CD8-positive, alpha-beta memory T cell (primary cell): ENCODE results near the gene PIP4K2A. TPM values are rescaled to one million over a fixed set of nuclear protein-coding genes. Genes with fewer than 3 reads are reported as not detected.

Source experiments
- CTCF ChIA-PET: fragments of 350-600 bp; sonication (Branson Sonifier 250); formaldehyde crosslinking; loops from one replicate; lab custom pipeline; 2021; ENCODE audit warnings: antibody characterized with exemption; lab: Charles Lee
- POLR2A ChIA-PET: fragments of 350-600 bp; sonication (Branson Sonifier 250); formaldehyde crosslinking; loops from one replicate; lab custom pipeline; 2021; ENCODE audit warnings: antibody characterized with exemption; lab: Charles Lee
- DNase-seq, 5 donors: peaks; one replicate each; pipeline versions ENCODE4 v3.0.0 to v3.0.0-alpha.2; 2020 to 2022; ENCODE audit warnings: mixed read lengths in 1 of 5
- H3K27ac ChIP-seq: one replicate; pipeline ENCODE4 v1.7.0; 2013; ENCODE audit warnings: low read depth, mild to moderate bottlenecking, low read length, moderate library complexity
- H3K27me3 ChIP-seq: 2 replicates; pipeline ENCODE4 v1.7.0; 2013; ENCODE audit warnings: low read length, mild to moderate bottlenecking; ENCODE audit not compliant: insufficient read depth, poor library complexity, severe bottlenecking
- H3K36me3 ChIP-seq: 2 replicates; pipeline ENCODE4 v1.7.0; 2013; ENCODE audit warnings: mild to moderate bottlenecking, low read length, moderate library complexity; ENCODE audit not compliant: insufficient read depth
- H3K4me1 ChIP-seq: 2 replicates; pipeline ENCODE4 v1.7.0; 2013; ENCODE audit warnings: mild to moderate bottlenecking, low read length, moderate library complexity; ENCODE audit not compliant: insufficient read depth
- H3K4me3 ChIP-seq: 2 replicates; pipeline ENCODE4 v1.7.0; 2013; ENCODE audit warnings: mild to moderate bottlenecking, low read length
- H3K9me3 ChIP-seq: 2 replicates; pipeline ENCODE4 v1.7.0; 2013; ENCODE audit warnings: mild to moderate bottlenecking, low read length
- H3K27ac Mint-ChIP-seq, 8 donors: one replicate each; pipeline ENCODE4 v1.8.0; 2020 to 2021; ENCODE audit warnings: mixed read lengths in 8 of 8, mild to moderate bottlenecking in 6 of 8, inconsistent platforms in 3 of 8, moderate library complexity in 3 of 8
- H3K27me3 Mint-ChIP-seq, 2 donors: one replicate each; pipeline ENCODE4 v1.8.0; 2020 to 2021; ENCODE audit warnings: mixed read lengths in 2 of 2, mild to moderate bottlenecking in 1 of 2, moderate library complexity in 1 of 2
- H3K36me3 Mint-ChIP-seq, 3 donors: one replicate each; pipeline ENCODE4 v1.8.0; 2020 to 2021; ENCODE audit warnings: mixed read lengths in 3 of 3, inconsistent platforms in 1 of 3, mild to moderate bottlenecking in 1 of 3
- H3K4me1 Mint-ChIP-seq, 3 donors: one replicate each; pipeline ENCODE4 v1.8.0; 2020 to 2021; ENCODE audit warnings: mixed read lengths in 3 of 3, inconsistent platforms in 1 of 3, mild to moderate bottlenecking in 1 of 3
- H3K4me3 Mint-ChIP-seq, 7 donors: one replicate each; pipeline ENCODE4 v1.8.0; 2020 to 2021; ENCODE audit warnings: mixed read lengths in 7 of 7, mild to moderate bottlenecking in 6 of 7, moderate library complexity in 4 of 7, inconsistent platforms in 2 of 7
- H3K9me3 Mint-ChIP-seq, 5 donors: one replicate each; pipeline ENCODE4 v1.8.0; 2020 to 2022; ENCODE audit warnings: mixed read lengths in 5 of 5, mild to moderate bottlenecking in 3 of 5, moderate library complexity in 2 of 5, inconsistent platforms in 1 of 5
- polyA plus RNA-seq: library from polyadenylated mRNA; unstranded; fragments of 300-500 nt; fragmentation: Illumina TruSeq; gene quantifications from one replicate; pipeline ENCODE4 v1.2.3, GENCODE V29; 2021
- total RNA-seq, 2 experiments: library from RNA; stranded (reverse); gene quantifications; one replicate each; pipeline ENCODE4 v1.2.3, GENCODE V29; 2021

Gene PIP4K2A
- total and polyA plus RNA-seq, 3 experiments from 2014 or later = 116 to 130 (median 120) TPM

GRCh38 chr10:22570733-22571430, 143.5 kb downstream of the PIP4K2A start:
- H3K9me3 Mint-ChIP-seq = no peaks in the 10 kb centered on the region
- peaks cover 18 to 91% (median 42%) of the 10 kb centered on the region in 3 donors for H3K36me3 Mint-ChIP-seq
- peak overlapping the region; percentile 68 to 95 (median 92) for H3K27ac Mint-ChIP-seq
- peak overlapping the region; percentile 41 for H3K27ac ChIP-seq
- ChIA-PET POLR2A (no interaction called here), CTCF (interaction anchor here (1.1 to 5.5 kb wide), 2 partner anchors 13 to 80 kb away, joined by 3 to 42 read pairs; no protein-coding TSS in a partner anchor)
- peaks cover 70 to 94% (median 83%) of the 10 kb centered on the region in 3 donors for H3K4me1 Mint-ChIP-seq
- no peaks in the 10 kb centered on the region for H3K27me3 Mint-ChIP-seq
- no peak overlapping the region for H3K4me3 ChIP-seq
- peak in 3 of 5 donors; percentile 53 to 67 (median 64) for DNase-seq
- H3K4me1 ChIP-seq = peaks cover 33% of the 10 kb centered on the region
- peak overlapping the region in 3 of 7 donors; percentile 1 to 59 (median 7) for H3K4me3 Mint-ChIP-seq
- peaks cover 32% of the 10 kb centered on the region for H3K36me3 ChIP-seq
- no peaks in the 10 kb centered on the region for H3K27me3 ChIP-seq
- H3K9me3 ChIP-seq = no peaks in the 10 kb centered on the region

GRCh38 chr10:22570234-22570633, 144.1 kb downstream of the PIP4K2A start:
- POLR2A ChIA-PET = no interaction called here
- Histone ChIP-seq H3K36me3 (peaks cover 32% of the 10 kb centered on the region), H3K9me3 (no peaks in the 10 kb centered on the region), H3K27me3 (no peaks in the 10 kb centered on the region), H3K4me1 (peaks cover 33% of the 10 kb centered on the region), H3K27ac (no peak overlapping the region), H3K4me3 (no peak overlapping the region)
- H3K4me3 Mint-ChIP-seq = peak overlapping the region in 5 of 7 donors; percentile 7 to 75 (median 52)
- H3K27me3 Mint-ChIP-seq = no peaks in the 10 kb centered on the region
- DNase-seq = no peak
- no peaks in the 10 kb centered on the region for H3K9me3 Mint-ChIP-seq
- peaks cover 68 to 94% (median 82%) of the 10 kb centered on the region in 3 donors for H3K4me1 Mint-ChIP-seq
- CTCF ChIA-PET = no interaction called here
- peaks cover 18 to 91% (median 39%) of the 10 kb centered on the region in 3 donors for H3K36me3 Mint-ChIP-seq
- H3K27ac Mint-ChIP-seq = peak overlapping the region; percentile 68 to 95 (median 92)

GRCh38 chr10:22568928-22569327, 145.4 kb downstream of the PIP4K2A start:
- ChIA-PET POLR2A (no interaction called here), CTCF (no interaction called here)
- H3K27ac Mint-ChIP-seq = peak overlapping the region in 7 of 8 donors; percentile 49 to 95 (median 92)
- H3K36me3 ChIP-seq = peaks cover 43% of the 10 kb centered on the region
- no peaks in the 10 kb centered on the region for H3K9me3 Mint-ChIP-seq
- peaks cover 69 to 95% (median 84%) of the 10 kb centered on the region in 3 donors for H3K4me1 Mint-ChIP-seq
- no peak overlapping the region for H3K27ac ChIP-seq
- H3K4me3 Mint-ChIP-seq = no peak overlapping the region
- H3K9me3 ChIP-seq = no peaks in the 10 kb centered on the region
- H3K4me1 ChIP-seq = peaks cover 29% of the 10 kb centered on the region
- H3K27me3 ChIP-seq = no peaks in the 10 kb centered on the region
- DNase-seq = no peak
- H3K4me3 ChIP-seq = no peak overlapping the region
- H3K36me3 Mint-ChIP-seq = peaks cover 18 to 95% (median 40%) of the 10 kb centered on the region in 3 donors
- no peaks in the 10 kb centered on the region for H3K27me3 Mint-ChIP-seq

GRCh38 chr10:22564060-22564459, 150.3 kb downstream of the PIP4K2A start:
- Histone ChIP-seq H3K27me3 (no peaks in the 10 kb centered on the region), H3K36me3 (peaks cover 42% of the 10 kb centered on the region), H3K27ac (no peak overlapping the region), H3K9me3 (no peaks in the 10 kb centered on the region), H3K4me3 (no peak overlapping the region), H3K4me1 (no peaks in the 10 kb centered on the region)
- Mint-ChIP-seq H3K4me1 (peaks cover 43 to 64% (median 52%) of the 10 kb centered on the region in 3 donors), H3K27me3 (peaks cover 0 to 1% of the 10 kb centered on the region in 2 donors), H3K9me3 (no peaks in the 10 kb centered on the region), H3K4me3 (peak overlapping the region in 5 of 7 donors; percentile 2 to 56 (median 25)), H3K27ac (peak overlapping the region; percentile 76 to 96 (median 92)), H3K36me3 (peaks cover 18 to 90% (median 35%) of the 10 kb centered on the region in 3 donors)
- DNase-seq = no peak
- CTCF ChIA-PET = no interaction called here
- POLR2A ChIA-PET = no interaction called here

- Histone ChIP-seq H3K36me3 (peaks cover 36% of the 10 kb centered on the region), H3K27ac (no peak overlapping the region), H3K27me3 (no peaks in the 10 kb centered on the region), H3K9me3 (no peaks in the 10 kb centered on the region), H3K4me3 (no peak overlapping the region), H3K4me1 (no peaks in the 10 kb centered on the region)
- CTCF ChIA-PET = no interaction called here
- Mint-ChIP-seq H3K9me3 (no peaks in the 10 kb centered on the region), H3K27me3 (peaks cover 0 to 1% of the 10 kb centered on the region in 2 donors), H3K4me3 (no peak overlapping the region), H3K36me3 (peaks cover 8 to 86% (median 26%) of the 10 kb centered on the region in 3 donors), H3K4me1 (peaks cover 37 to 46% (median 43%) of the 10 kb centered on the region in 3 donors), H3K27ac (peak overlapping the region in 3 of 8 donors; percentile 38 to 94 (median 57))
- no peak for DNase-seq
- POLR2A ChIA-PET = interaction anchor here (0.6 kb wide), 2 partner anchors 267 to 333 kb away, joined by 3 to 4 read pairs; no protein-coding TSS in a partner anchor
Observed at GRCh38 chr10:22561909-22562308, 152.5 kb downstream of the PIP4K2A start.

GRCh38 chr10:22560913-22561239, 153.5 kb downstream of the PIP4K2A start:
- CTCF ChIA-PET = no interaction called here
- POLR2A ChIA-PET = no interaction called here
- peak overlapping the region in 2 of 8 donors; percentile 9 to 77 for H3K27ac Mint-ChIP-seq

GRCh38 chr10:22560096-22560912, 154.1 kb downstream of the PIP4K2A start:
- DNase-seq = no peak
- H3K9me3 ChIP-seq = no peaks in the 10 kb centered on the region
- H3K4me1 ChIP-seq = no peaks in the 10 kb centered on the region
- H3K4me3 ChIP-seq = no peak overlapping the region
- POLR2A ChIA-PET = no interaction called here
- H3K4me1 Mint-ChIP-seq = peaks cover 28 to 33% (median 30%) of the 10 kb centered on the region in 3 donors
- H3K27me3 Mint-ChIP-seq = peaks cover 0 to 1% of the 10 kb centered on the region in 2 donors
- H3K27me3 ChIP-seq = no peaks in the 10 kb centered on the region
- peaks cover 3 to 83% (median 18%) of the 10 kb centered on the region in 3 donors for H3K36me3 Mint-ChIP-seq
- CTCF ChIA-PET = interaction anchor here (1.8 kb wide), 1 partner anchor 14 kb away, joined by 3 read pairs; no protein-coding TSS in a partner anchor
- no peak overlapping the region for H3K4me3 Mint-ChIP-seq
- no peaks in the 10 kb centered on the region for H3K9me3 Mint-ChIP-seq
- no peak overlapping the region for H3K27ac ChIP-seq
- H3K36me3 ChIP-seq = peaks cover 34% of the 10 kb centered on the region
- peak overlapping the region in 4 of 8 donors; percentile 26 to 77 (median 58) for H3K27ac Mint-ChIP-seq

More at GRCh38 chr10:22560913-22561239, 153.5 kb downstream of the PIP4K2A start:
- H3K36me3 Mint-ChIP-seq = peaks cover 3 to 83% (median 18%) of the 10 kb centered on the region in 3 donors
- peaks cover 0 to 1% of the 10 kb centered on the region in 2 donors for H3K27me3 Mint-ChIP-seq
- Histone ChIP-seq H3K9me3 (no peaks in the 10 kb centered on the region), H3K27me3 (no peaks in the 10 kb centered on the region), H3K36me3 (peaks cover 34% of the 10 kb centered on the region), H3K4me3 (no peak overlapping the region), H3K27ac (no peak overlapping the region), H3K4me1 (no peaks in the 10 kb centered on the region)
- DNase-seq = no peak
- H3K4me1 Mint-ChIP-seq = peaks cover 28 to 36% (median 32%) of the 10 kb centered on the region in 3 donors
- no peak overlapping the region for H3K4me3 Mint-ChIP-seq
- no peaks in the 10 kb centered on the region for H3K9me3 Mint-ChIP-seq
